Measurements from ENCODE around the gene SFXN5.

GRCh38 chr2:73109431-73110167 lies 38.1 kb upstream of the SFXN5 start:
- TF ChIP-seq CTCF (IDR thresholded peaks at IDR 0.05) (no peak), TCF7L2 (IDR thresholded peaks at IDR 0.05; ENCODE audit: low read depth, low read length) (no peak), POLR2AphosphoS5 (IDR thresholded peaks at IDR 0.05; ENCODE audit: low read depth, low read length) (no peak), SIN3A (IDR thresholded peaks at IDR 0.05; ENCODE audit: borderline replicate concordance, insufficient read depth, low read depth, low read length) (no peak), REST (IDR thresholded peaks at IDR 0.05; ENCODE audit: insufficient read depth in 1 of 2, low read depth in 2 of 2, low read length in 1 of 2) (no peak)

Data from Panc1 (cell line).